ENCODE data around the gene ZDHHC13.

Gene ZDHHC13

GRCh38 chr11:19168090-19168489, 51.1 kb downstream of the ZDHHC13 start:
- Histone ChIP-seq H3K79me2 (ENCODE audit: control insufficient read depth, insufficient read depth, low read length, unreplicated experiment) (no peaks in the 10 kb centered on the region), H3K36me3 (ENCODE audit: insufficient read depth, low read length) (no peaks in the 10 kb centered on the region), H3K4me3 (ENCODE audit: low read depth, low read length) (no peak overlapping the region), H3K4me1 (ENCODE audit: control insufficient read depth, insufficient read depth, low read length, unreplicated experiment) (no peaks in the 10 kb centered on the region), H3K27ac (ENCODE audit: low read depth, low read length) (no peak overlapping the region), H2AFZ (ENCODE audit: low read length, unreplicated experiment) (no peak overlapping the region), H3K27me3 (ENCODE audit: insufficient read depth, low read length) (no peaks in the 10 kb centered on the region)

- Histone ChIP-seq H3K27me3 (ENCODE audit: insufficient read depth, low read length) (no peaks in the 10 kb centered on the region), H3K27ac (ENCODE audit: low read depth, low read length) (no peak overlapping the region), H2AFZ (ENCODE audit: low read length, unreplicated experiment) (no peak overlapping the region), H3K4me1 (ENCODE audit: control insufficient read depth, insufficient read depth, low read length, unreplicated experiment) (no peaks in the 10 kb centered on the region), H3K4me3 (ENCODE audit: low read depth, low read length) (no peak overlapping the region), H3K36me3 (ENCODE audit: insufficient read depth, low read length) (peaks cover 4% of the 10 kb centered on the region; the same call in 1 of the 2 replicates), H3K79me2 (ENCODE audit: control insufficient read depth, insufficient read depth, low read length, unreplicated experiment) (no peaks in the 10 kb centered on the region)
Measured at GRCh38 chr11:19173004-19173689, 56.2 kb downstream of the ZDHHC13 start.

GRCh38 chr11:19173964-19174638, 57.1 kb downstream of the ZDHHC13 start:
- H3K27ac ChIP-seq (ENCODE audit: low read depth, low read length) = no peak overlapping the region
- H2AFZ ChIP-seq (ENCODE audit: low read length, unreplicated experiment) = no peak overlapping the region
- no peaks in the 10 kb centered on the region for H3K27me3 ChIP-seq (ENCODE audit: insufficient read depth, low read length)
- H3K4me3 ChIP-seq (ENCODE audit: low read depth, low read length) = no peak overlapping the region
- peaks cover 4% of the 10 kb centered on the region; the same call in 1 of the 2 replicates for H3K36me3 ChIP-seq (ENCODE audit: insufficient read depth, low read length)
- H3K79me2 ChIP-seq (ENCODE audit: control insufficient read depth, insufficient read depth, low read length, unreplicated experiment) = no peaks in the 10 kb centered on the region
- H3K4me1 ChIP-seq (ENCODE audit: control insufficient read depth, insufficient read depth, low read length, unreplicated experiment) = no peaks in the 10 kb centered on the region

GRCh38 chr11:19176629-19177186, 59.7 kb downstream of the ZDHHC13 start:
- H3K27me3 ChIP-seq (ENCODE audit: insufficient read depth, low read length) = no peaks in the 10 kb centered on the region
- peaks cover 4% of the 10 kb centered on the region; the same call in 1 of the 2 replicates for H3K36me3 ChIP-seq (ENCODE audit: insufficient read depth, low read length)

GRCh38 chr11:19181531-19182261, 64.7 kb downstream of the ZDHHC13 start:
- H3K27me3 ChIP-seq (ENCODE audit: insufficient read depth, low read length) = no peaks in the 10 kb centered on the region
- no peak overlapping the region for H3K27ac ChIP-seq (ENCODE audit: low read depth, low read length)
- 0 out of 2 replicates have a peak, but pooled peaks cover under 1% of the 10 kb centered on the region for H3K36me3 ChIP-seq (ENCODE audit: insufficient read depth, low read length)
- H3K4me1 ChIP-seq (ENCODE audit: control insufficient read depth, insufficient read depth, low read length, unreplicated experiment) = no peaks in the 10 kb centered on the region
- no peak overlapping the region for H2AFZ ChIP-seq (ENCODE audit: low read length, unreplicated experiment)
- no peak overlapping the region for H3K4me3 ChIP-seq (ENCODE audit: low read depth, low read length)
- H3K79me2 ChIP-seq (ENCODE audit: control insufficient read depth, insufficient read depth, low read length, unreplicated experiment) = no peaks in the 10 kb centered on the region

More at GRCh38 chr11:19176629-19177186, 59.7 kb downstream of the ZDHHC13 start:
- no peaks in the 10 kb centered on the region for H3K79me2 ChIP-seq (ENCODE audit: control insufficient read depth, insufficient read depth, low read length, unreplicated experiment)
- no peak overlapping the region for H3K4me3 ChIP-seq (ENCODE audit: low read depth, low read length)
- H2AFZ ChIP-seq (ENCODE audit: low read length, unreplicated experiment) = no peak overlapping the region
- no peak overlapping the region for H3K27ac ChIP-seq (ENCODE audit: low read depth, low read length)
- no peaks in the 10 kb centered on the region for H3K4me1 ChIP-seq (ENCODE audit: control insufficient read depth, insufficient read depth, low read length, unreplicated experiment)

GRCh38 chr11:19183646-19184045, 66.7 kb downstream of the ZDHHC13 start:
- no peak overlapping the region for H3K4me3 ChIP-seq (ENCODE audit: low read depth, low read length)
- no peaks in the 10 kb centered on the region for H3K4me1 ChIP-seq (ENCODE audit: control insufficient read depth, insufficient read depth, low read length, unreplicated experiment)
- no peaks in the 10 kb centered on the region for H3K27me3 ChIP-seq (ENCODE audit: insufficient read depth, low read length)

GRCh38 chr11:19185036-19185435, 68.1 kb downstream of the ZDHHC13 start:
- H2AFZ ChIP-seq (ENCODE audit: low read length, unreplicated experiment) = no peak overlapping the region
- no peak overlapping the region for H3K27ac ChIP-seq (ENCODE audit: low read depth, low read length)
- no peaks in the 10 kb centered on the region for H3K36me3 ChIP-seq (ENCODE audit: insufficient read depth, low read length)
- H3K4me3 ChIP-seq (ENCODE audit: low read depth, low read length) = no peak overlapping the region
- no peaks in the 10 kb centered on the region for H3K4me1 ChIP-seq (ENCODE audit: control insufficient read depth, insufficient read depth, low read length, unreplicated experiment)
- no peaks in the 10 kb centered on the region for H3K79me2 ChIP-seq (ENCODE audit: control insufficient read depth, insufficient read depth, low read length, unreplicated experiment)
- no peaks in the 10 kb centered on the region for H3K27me3 ChIP-seq (ENCODE audit: insufficient read depth, low read length)

More at GRCh38 chr11:19183646-19184045, 66.7 kb downstream of the ZDHHC13 start:
- Histone ChIP-seq H3K27ac (ENCODE audit: low read depth, low read length) (no peak overlapping the region), H3K79me2 (ENCODE audit: control insufficient read depth, insufficient read depth, low read length, unreplicated experiment) (no peaks in the 10 kb centered on the region), H2AFZ (ENCODE audit: low read length, unreplicated experiment) (no peak overlapping the region), H3K36me3 (ENCODE audit: insufficient read depth, low read length) (no peaks in the 10 kb centered on the region)

GRCh38 chr11:19185516-19186052, 68.6 kb downstream of the ZDHHC13 start:
- no peaks in the 10 kb centered on the region for H3K79me2 ChIP-seq (ENCODE audit: control insufficient read depth, insufficient read depth, low read length, unreplicated experiment)

GRCh38 chr11:19187114-19187832, 70.3 kb downstream of the ZDHHC13 start:
- Histone ChIP-seq H2AFZ (ENCODE audit: low read length, unreplicated experiment) (no peak overlapping the region), H3K36me3 (ENCODE audit: insufficient read depth, low read length) (no peaks in the 10 kb centered on the region), H3K4me1 (ENCODE audit: control insufficient read depth, insufficient read depth, low read length, unreplicated experiment) (no peaks in the 10 kb centered on the region), H3K4me3 (ENCODE audit: low read depth, low read length) (no peak overlapping the region), H3K79me2 (ENCODE audit: control insufficient read depth, insufficient read depth, low read length, unreplicated experiment) (no peaks in the 10 kb centered on the region), H3K27me3 (ENCODE audit: insufficient read depth, low read length) (no peaks in the 10 kb centered on the region), H3K27ac (ENCODE audit: low read depth, low read length) (no peak overlapping the region)

More at GRCh38 chr11:19185516-19186052, 68.6 kb downstream of the ZDHHC13 start:
- Histone ChIP-seq H3K4me3 (ENCODE audit: low read depth, low read length) (no peak overlapping the region), H2AFZ (ENCODE audit: low read length, unreplicated experiment) (no peak overlapping the region), H3K27me3 (ENCODE audit: insufficient read depth, low read length) (no peaks in the 10 kb centered on the region), H3K27ac (ENCODE audit: low read depth, low read length) (no peak overlapping the region), H3K4me1 (ENCODE audit: control insufficient read depth, insufficient read depth, low read length, unreplicated experiment) (no peaks in the 10 kb centered on the region), H3K36me3 (ENCODE audit: insufficient read depth, low read length) (no peaks in the 10 kb centered on the region)

GRCh38 chr11:19187833-19188258, 70.9 kb downstream of the ZDHHC13 start:
- Histone ChIP-seq H3K27ac (ENCODE audit: low read depth, low read length) (no peak overlapping the region), H3K27me3 (ENCODE audit: insufficient read depth, low read length) (no peaks in the 10 kb centered on the region), H2AFZ (ENCODE audit: low read length, unreplicated experiment) (no peak overlapping the region), H3K4me3 (ENCODE audit: low read depth, low read length) (no peak overlapping the region), H3K36me3 (ENCODE audit: insufficient read depth, low read length) (no peaks in the 10 kb centered on the region), H3K79me2 (ENCODE audit: control insufficient read depth, insufficient read depth, low read length, unreplicated experiment) (no peaks in the 10 kb centered on the region), H3K4me1 (ENCODE audit: control insufficient read depth, insufficient read depth, low read length, unreplicated experiment) (no peaks in the 10 kb centered on the region)

Data from ACC112 (cell line).